GM18858 (cell line): ENCODE measurements around the gene PPP2R5A.
"Not testable (repeated sequence)": the region's sequence is repeated elsewhere in the genome, so short reads cannot be mapped to it uniquely, and the experiment has no call there.

Experiments used
- ATAC-seq: cut with Tn5 transposase; IDR thresholded peaks from one replicate; pipeline ENCODE4 v1.9.1; 2021; ENCODE audit not compliant: unreplicated experiment

Gene PPP2R5A

DNA sequence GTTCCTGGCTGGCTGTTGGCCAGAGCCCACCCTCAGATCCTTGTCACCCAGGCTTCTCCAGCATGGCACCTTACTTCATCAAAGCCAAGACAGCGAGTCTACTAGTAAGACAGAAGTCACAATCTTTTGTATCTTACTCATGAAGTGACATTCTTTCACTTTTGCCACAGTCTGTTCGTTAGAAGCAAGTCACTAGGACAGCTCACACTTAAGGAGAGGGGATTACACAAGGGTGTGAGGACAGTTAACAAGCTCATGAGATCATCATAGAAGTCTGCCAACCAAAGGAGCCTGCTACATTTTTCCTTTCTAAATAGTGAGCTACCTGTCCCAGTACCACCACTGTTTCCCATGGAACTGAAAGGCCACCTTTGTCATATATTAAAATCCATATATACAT, 68.0 kb downstream of the PPP2R5A start:
- ATAC-seq, result no peak

DNA sequence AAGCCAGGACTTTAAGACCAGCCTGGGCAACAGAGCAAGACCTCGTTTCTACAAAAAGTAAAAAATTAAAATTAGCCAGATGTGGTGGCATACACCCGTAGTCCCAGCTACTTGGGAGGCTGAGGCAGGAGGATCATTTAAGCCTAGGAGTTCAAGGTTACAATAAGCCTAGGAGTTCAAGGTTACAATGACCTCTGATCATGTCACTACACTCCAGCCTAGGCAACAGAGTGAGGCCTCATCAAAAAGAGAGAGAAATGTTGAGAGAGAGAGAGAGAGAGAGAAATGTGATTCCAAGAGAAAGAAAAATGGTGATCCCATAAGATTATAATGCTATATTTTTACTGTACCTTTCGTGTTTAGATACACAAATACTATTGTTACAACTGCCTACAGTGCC, 69.3 kb downstream of the PPP2R5A start:
- ATAC-seq, result no peak

DNA sequence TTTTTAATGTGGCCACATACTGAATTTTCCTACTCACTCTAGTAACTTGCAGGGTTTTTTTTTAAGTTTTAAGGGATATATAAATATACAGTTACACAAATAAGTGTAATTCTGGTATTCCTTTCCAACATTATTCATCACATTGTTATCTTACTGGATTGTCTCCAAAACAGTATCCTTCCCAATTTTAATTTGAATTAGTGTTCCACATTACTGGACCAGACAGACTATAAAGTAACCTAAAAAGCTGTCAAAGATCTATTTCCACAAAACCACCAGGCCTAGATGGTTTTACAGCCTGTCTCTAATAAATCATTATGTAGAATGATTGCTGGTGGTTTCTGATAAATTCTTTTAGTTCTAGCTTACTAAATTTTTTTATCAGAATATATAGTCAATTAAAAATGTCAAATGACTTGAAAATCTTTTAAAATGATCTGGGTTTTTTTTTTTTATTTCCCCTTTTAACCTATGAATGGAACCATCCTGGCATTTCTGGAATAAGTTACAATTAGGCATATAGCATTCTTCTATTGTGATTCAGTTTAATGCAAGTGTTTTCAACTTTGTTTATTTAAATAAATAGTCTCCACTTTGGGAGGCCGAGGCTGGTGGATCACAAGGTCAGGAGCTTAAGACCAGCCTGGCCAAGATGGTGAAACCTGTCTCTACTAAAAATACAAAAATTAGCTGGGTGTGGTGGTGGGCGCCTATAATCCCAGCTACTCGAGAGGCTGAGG, 70.2 kb downstream of the PPP2R5A start:
- ATAC-seq, result no peak

DNA sequence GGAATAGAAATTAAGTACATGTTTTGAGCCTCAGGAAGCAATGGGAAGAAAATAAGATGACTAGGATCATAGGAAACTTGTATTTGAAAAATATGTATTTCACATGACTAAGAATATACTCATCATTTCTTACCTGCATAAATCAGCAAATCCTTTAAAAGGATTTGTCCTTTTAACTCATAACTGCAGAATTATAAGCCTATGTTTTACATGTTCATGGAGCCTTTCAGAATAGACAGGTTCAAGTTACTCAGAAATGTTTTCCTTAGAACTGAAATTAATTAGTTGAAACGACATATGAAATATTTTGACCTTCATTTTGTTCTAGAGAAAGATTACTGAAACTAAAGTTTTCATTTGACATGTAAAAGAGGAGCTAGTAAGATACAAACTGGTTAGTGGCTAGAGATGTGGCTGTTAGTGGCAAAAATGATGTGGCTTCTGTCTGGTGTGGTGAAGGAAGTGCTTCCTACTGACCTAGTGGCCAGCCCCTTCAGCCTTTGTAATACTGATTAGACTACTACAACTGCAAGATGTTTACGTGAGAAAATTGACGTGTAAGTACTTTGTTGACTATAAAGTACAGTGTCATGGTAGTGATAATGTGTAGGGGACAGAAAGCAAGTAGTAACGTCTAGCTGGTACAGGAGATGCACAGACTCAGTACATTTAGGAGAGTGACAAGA, 74.7 kb downstream of the PPP2R5A start:
- ATAC-seq, result no peak

DNA sequence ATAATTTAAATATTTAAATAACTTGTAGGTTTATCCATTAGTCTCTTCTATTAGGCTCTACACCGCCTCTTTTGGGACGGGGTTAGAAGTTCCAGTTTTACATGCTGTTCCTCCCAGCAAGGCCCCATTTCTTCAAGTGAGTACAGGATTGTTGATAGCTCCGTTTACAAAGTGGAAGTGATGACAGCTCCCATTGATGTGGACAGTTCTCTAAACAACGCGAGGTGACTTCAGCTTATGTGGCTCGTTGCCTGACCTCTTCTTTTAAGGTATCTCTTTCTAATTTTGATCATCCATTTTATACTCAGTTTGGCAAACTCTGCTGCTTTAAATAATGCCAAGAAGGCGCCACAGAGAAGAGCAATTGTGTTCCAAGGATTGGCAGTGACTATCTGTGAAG, 79.8 kb downstream of the PPP2R5A start:
- ATAC-seq, result no peak

DNA sequence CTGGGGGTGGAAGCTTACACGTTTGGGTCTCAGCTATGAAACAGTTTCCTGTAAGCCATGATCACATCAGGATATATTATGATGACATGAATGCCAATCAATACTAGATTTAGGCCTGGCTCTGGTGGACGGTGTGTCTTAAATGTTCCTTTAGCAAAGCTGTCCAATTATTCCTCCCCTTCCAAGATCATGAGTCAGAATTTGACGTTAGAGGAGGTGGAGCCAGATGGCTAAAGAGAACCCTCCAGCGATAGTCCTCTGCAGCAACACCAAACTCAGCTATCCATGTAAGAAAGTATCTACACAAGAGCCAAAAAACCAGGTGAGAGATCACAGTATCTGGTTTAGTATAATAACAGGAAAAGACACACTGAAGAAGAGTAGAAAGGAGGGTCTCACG, 81.7 kb downstream of the PPP2R5A start:
- no peak for ATAC-seq

DNA sequence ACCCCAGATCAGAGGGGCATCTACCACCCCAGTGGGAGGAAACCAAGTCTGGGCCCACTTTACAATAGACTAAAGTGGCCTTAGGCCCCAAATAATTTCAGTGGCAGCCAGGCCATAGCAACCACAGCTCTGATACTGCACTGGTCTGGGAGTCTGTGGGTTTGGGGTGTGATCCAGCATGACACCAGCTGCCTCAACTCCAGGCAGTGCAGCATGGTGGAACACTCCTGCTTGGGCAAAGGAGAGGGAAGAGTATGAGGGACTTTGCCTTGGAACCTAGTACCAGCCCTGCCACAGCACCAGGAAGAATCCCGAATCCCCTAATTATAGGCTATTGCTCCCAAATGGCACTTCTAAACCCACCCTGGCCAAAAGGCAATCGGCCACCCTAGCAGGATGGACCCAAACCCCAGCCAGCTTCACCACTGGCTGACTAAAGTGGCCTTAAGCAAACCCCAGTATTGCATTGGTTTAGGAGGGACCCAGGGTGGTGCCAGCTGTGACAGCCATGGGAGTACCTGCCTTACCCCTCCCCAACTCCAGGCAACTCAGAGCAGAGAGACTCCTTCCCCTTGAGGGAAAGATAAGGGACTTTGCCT, 82.4 kb downstream of the PPP2R5A start:
- ATAC-seq, result no peak

DNA sequence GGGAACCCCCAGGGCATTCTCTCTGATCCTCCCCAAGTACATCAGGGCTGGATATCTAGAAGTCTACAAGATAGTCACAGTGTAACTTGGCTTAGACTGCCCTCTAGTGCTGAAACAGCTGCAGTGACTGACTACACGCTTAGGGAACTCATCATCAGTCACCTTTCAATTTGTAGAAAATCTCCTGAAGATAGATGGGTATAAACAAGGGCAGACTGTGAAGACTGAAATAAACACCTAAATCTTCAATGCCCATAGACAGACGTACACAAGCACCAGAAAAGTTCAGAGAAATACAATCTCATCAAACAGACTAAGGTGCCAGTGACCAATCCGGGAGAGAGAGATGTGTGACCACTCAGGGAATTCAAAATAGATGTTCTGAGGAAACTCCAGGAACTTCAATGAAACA, 82.9 kb downstream of the PPP2R5A start:
- ATAC-seq, result peak; percentile 74

DNA sequence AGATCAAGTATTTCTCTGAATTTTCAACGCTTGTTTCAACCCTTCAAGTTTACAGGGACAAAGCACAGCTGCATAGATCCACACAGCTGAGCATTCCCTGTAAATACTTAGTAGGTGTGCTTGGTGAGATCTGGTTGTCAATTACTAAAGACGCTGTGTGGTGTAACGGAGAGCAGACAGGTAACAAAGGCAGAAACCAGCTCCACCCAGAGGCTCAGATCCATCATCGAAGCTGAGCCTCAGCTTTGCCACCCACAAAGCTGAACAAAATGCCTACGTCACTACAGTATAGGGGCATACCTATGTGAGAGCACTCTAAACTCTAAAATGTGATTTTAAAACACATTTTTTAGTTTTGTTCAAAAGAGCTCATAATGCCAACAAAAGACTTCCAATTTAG, 90.8 kb downstream of the PPP2R5A start:
- ATAC-seq, result no peak

DNA sequence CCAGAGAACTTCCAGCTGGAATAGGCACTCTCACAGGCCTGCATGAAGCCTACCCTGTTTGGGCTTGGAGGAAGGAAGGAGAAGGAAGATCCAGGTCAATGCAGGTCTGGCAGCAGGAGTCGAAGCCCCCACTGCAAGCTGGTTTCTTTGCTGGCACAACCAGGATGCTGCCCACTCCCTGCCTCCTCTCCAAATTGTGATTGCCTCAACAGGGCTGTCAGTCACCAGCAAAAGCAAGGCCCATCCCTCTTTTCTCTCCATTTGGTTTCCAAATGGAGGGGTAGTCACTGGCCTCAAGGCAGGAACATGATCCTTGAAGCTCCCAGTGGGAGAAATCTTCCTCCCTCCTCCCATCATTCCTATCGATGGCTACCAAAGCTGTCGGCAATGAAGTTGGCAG, 92.4 kb downstream of the PPP2R5A start:
- ATAC-seq, result no peak

DNA sequence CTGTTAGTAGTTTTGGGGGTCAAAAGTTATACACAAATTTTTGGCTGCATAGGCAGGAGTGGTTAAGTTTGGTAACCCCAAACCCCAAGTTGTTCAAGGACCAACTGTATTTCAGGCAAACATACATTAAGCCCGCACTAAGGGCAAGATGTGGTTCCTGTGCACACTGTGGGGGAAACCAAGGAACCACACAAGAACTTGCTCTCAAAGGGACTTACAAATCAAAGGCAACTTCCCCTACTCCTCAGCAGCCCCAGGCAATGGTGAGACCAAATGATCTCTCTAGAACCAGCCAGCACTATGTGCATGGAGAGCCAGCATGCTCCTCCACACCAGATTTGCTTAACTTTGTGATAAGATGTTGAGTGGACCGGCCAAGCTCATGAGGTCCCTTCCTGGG, 94.2 kb downstream of the PPP2R5A start:
- no peak for ATAC-seq

DNA sequence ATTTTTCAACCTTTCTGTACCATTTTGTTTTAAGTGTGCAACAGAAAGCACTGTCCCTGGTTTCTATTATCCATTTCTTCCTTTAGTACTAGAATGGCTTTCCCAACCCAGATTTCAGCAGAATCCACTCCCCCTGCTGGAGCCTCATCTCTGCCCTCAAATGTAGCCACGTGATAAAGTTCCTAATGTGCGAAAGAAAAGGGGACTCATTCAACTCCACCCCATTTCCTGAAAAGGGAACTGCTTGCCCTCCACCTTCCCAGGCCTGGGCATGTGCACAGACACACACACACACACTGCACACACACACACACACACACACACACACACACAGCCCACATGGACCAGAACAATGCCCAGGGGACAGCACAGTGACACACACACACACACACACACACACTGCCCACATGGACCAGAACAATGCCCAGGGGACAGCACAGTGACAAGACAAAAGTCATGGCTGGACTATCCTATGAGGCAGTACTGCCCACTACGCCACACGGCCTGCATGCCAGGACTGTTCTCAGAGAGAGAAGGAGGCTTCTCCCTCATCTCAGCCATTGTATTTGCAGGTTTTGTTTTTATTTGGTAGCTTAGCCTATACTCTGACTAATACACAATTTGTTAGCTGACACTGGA, 96.3 kb downstream of the PPP2R5A start:
- ATAC-seq, result no peak

DNA sequence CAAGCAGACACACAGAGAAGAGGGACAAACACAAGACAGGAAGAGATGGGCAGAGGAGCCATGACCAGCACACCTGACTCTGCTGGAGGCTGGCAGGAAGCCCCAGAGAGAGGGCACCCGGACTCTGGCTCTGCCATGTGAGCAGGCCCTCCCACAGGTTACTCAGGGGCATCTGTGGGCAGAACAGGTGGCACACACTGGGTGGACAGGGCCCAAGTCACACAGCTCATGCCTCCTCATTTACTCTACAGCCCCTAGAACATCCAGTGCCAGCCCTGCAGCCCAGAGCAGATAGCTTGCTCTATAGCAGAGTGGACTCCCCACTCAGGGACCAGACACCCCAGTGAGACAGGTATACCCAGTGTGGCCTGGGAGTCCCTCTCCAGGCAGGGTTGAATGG, 100.8 kb downstream of the PPP2R5A start:
- ATAC-seq, result no peak

DNA sequence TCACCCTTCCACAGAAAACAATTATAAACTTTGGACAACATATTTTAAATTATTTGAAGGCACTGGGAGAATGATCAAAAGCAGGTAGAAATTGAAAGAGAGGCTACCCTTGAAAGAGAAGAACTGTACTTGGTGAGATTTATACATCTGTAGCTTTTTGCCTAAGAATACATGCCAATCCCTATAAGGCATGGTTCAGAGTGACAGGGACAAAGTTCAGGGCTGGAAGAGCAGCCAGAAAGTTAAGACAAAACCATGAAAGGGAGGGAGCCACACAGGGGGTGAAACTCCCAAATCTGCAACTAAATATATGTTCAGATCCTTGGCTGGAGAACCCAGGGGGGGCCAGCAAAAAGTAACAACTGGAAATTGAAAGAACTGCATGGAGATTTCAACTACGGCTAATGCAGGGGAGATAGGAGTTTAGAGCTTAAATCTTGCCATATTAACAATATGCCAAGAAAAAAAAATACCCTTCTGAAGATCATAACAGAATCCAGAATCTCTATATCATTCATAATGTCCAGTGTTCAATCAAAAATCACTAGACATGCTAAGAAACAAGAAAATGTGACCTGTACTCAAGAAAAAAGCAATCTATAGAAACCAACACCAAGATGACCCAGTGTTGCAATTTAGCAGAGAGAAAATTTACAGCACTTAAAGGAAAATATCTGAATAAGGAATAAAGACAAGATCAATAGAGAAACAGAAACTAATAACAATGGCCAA, 103.9 kb downstream of the PPP2R5A start:
- ATAC-seq, result no peak

DNA sequence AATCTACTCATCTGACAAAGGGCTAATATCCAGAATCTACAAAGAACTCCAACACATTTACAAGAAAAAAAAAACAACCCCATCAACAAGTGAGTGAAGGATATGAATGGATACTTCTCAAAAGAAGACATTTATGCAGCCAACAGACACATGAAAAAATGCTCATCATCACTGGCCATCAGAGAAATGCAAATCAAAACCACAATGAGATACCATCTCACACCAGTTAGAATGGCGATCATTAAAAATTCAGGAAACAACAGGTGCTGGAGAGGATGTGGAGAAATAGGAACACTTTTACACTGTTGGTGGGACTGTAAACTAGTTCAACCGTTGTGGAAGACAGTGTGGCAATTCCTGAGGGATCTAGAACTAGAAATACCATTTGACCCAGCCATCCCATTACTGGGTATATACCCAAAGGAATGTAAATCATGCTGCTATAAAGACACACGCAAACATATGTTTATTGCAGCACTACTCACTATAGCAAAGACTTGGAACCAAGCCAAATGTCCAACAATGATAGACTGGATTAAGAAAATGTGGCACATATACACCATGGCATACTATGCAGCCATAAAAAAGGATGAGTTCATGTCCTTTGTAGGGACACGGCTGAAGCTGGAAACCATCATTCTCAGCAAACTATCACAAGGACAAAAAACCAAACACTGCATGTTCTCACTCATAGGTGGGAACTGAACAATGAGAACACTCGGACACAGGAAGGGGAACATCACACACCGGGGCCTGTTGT, 110.6 kb downstream of the PPP2R5A start:
- ATAC-seq, result not testable (repeated sequence)

DNA sequence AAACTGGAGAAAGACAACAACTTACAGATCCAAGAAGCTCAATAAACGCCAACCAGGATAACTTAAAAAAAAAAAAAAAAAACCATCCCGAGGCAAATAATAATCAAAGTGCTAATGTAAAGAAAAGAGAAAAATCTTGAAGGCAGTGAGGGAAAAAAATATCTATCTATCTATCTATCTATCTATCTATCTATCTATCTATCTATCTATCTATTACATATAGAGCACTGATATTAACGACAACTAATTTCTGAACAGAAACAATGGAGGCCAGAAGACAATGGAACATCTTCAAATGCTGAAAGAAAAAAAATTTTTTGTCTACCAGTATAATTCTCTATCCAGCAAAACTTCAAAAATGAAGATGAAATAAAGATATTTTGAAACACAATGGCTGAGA, 111.4 kb downstream of the PPP2R5A start:
- ATAC-seq, result no peak

DNA sequence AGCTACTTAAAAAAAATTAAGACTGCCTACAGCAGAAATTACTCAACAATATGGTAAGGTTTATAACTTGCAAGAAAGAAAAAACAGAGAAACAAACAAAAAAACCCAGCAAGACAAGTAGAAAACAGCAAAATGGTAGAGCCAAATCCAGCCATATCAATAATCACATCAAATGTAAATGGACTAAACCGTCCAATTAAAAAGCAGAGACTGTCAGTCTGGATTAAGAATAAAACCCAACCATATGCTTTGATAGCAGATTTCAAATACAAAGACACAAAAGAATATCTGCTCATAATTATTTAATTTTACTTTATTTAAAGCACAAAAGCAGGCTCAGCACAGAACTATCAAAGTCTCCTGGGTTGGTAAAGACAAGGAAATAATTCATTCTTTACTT, 112.0 kb downstream of the PPP2R5A start:
- ATAC-seq, result no peak

DNA sequence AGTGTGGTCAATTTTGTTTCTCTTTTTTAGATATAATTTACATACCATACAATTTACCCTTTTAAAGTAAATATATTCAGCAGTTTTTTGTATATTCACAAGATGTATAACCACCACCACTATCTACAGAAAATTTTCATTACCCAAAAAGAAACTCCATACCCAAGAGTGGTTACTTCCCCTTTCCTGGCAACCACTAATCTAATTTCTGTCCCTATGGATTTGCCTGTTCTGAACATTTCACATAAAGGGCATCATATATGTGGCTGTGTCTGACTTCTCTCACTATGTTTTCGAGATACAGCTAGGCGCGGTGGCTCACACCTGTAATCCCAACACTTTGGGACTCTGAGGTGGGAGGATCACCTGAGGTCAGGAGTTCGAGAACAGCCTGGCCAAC, 115.8 kb downstream of the PPP2R5A start:
- ATAC-seq, result no peak

DNA sequence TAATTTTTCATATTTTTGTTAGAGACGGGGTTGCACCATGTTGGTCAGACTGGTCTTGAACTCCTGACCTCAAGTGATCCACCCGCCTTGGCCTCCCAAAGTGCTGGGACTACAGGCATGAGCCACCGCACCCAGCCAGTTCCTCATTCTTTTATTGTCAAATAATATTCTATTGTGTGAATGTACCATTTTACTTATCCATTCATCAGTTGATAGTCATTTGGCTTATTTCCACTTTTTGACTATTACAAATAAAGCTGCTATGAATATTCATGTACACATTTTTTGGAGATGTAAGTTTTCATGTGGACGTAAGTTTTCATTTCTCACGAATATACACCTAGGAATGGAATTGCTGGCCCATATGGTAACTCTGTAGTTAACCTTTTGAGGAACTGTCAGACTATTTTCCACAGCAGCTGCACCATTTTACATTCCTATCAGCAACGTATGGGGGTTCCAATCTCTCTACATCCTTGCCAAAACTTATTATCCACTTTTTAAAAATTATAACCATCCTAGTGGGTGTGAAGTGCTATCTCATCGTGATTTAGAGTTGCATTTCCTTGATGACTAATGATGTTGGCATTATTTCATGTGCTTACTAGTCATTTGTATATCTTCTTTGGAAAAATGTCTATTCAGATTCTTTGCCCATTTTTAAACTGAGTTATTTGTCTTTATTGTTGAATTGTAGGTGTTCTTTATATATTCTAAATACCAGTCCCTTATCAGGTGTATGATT, 116.8 kb downstream of the PPP2R5A start:
- ATAC-seq, result no peak
